ENCODE data around the gene WFS1.

GRCh38 chr4:6332669-6333050 lies 63.0 kb downstream of the WFS1 start:
- TF ChIP-seq CTCF (IDR thresholded peaks at IDR 0.05) (no peak), POLR2AphosphoS5 (IDR thresholded peaks at IDR 0.05) (no peak), POLR2A (IDR thresholded peaks at IDR 0.05) (no peak)
